ENCODE measurements around the gene TVP23C.

Gene TVP23C

DNA sequence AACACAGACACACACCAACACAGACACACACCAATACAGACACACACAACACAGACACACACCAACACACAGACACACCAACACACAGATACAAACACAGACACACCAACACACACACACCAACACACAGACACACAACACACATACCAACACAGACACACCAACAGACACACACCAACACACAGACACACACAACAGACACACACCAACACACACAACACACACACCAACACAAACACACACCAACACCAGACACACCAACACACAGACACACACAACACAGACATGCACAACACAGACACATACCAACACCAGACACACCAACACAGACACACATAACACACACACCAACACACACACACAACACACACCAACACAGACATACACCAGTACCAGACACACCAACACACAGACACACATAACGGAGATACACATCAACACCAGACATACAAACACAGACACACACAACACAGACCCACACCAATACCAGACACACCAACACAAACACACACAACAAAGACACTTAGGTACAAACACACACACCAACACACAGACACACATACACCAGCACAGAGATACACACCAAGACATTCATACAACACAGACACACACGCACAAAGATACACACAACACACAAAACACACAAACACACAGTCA, 98.1 kb downstream of the TVP23C start:
- DNase-seq (ENCODE audit: low spot score), result no peak

DNA sequence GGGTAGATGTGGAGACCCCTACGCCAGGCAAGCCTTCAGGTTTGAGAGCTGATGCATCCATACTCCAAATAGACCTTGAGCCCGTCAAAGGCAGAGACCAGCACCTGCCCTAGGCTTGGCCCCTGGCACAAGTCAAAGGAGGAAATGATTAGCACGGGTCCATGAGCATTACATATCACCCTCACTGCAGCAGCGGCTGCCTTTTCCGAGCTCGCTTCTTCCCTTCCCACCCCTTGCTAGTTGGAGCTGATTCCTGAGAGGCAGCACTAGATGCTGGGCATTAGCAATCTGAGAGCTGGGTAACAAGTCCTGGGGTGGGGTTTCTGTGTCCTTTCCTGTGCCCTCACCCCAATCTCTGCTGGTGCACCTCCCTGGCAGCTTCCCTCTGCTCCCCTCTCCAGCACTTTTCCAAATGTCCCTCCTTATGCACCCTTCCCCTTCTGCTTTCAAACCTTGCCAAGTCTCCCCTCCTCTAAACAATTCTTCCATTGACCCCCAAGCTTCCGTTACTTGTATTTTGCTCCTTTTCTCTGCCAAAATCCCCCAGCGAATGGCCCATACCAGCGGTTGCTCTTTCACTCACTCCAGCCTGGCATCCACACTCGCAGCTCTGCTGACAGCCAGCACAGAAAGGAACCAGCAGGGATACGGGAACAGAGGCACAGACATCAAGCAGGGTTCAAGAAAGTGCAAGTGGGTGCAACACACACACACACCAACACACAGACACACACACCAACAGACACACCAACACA, 98.9 kb downstream of the TVP23C start:
- peak; percentile 45 for DNase-seq (ENCODE audit: low spot score)

DNA sequence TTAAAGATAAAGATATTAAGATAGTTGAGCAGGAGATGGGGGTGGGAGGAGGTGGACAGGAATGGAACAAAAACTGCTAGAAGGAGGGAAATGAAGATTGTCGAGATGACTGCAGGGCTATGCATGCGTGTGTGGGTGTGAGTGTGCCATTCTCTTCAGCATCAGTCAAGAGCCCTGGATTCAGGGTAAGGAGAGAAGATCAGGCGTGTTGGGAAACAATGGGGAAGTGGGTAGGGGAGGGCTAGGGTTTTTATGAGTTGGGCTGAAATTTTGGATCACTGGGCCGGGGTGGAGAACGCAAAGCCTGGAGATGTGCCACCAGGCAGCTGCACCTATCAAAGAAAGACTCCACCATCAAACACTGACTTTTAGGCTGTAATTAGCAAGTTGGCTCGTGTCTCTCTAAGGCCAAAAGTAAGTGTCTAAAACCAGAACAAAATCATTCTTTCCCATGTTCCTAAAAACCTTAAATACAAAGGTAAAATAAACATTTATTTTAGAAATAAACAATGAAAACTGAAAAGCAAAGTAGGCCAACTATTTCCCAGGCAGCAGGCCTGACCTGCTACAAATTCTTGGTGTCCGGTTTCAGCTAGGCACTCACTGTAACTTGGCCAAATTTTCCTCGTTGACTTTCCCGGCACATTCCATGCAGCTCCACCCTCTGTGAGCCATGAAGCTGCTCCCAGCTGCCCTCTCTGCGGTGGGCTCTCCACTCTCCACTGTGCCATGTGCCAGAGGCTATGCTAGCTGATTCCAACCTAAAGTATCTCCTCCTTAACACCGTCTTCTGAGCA, 100.1 kb downstream of the TVP23C start:
- DNase-seq (ENCODE audit: low spot score), result peak; percentile 63

DNA sequence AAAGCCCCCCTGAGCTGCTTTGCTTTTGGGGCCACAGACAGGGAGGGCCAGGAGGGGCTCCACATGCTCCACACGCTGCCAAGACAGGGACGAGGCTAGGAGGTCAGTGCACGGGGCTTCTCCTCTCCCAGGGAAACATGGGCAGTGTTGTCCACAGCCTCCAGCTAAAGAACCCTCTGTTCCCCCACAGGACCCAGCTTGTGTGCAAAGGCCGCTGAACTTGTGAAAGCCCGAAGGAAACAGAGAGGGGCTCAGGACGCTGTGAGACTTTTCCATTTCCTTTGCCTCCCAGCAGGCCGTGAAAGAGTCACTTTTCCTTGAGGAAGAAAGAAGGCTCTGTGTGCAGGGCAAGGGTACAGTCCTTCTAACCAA, 105.6 kb downstream of the TVP23C start:
- peak; percentile 56 for DNase-seq (ENCODE audit: low spot score)

DNA sequence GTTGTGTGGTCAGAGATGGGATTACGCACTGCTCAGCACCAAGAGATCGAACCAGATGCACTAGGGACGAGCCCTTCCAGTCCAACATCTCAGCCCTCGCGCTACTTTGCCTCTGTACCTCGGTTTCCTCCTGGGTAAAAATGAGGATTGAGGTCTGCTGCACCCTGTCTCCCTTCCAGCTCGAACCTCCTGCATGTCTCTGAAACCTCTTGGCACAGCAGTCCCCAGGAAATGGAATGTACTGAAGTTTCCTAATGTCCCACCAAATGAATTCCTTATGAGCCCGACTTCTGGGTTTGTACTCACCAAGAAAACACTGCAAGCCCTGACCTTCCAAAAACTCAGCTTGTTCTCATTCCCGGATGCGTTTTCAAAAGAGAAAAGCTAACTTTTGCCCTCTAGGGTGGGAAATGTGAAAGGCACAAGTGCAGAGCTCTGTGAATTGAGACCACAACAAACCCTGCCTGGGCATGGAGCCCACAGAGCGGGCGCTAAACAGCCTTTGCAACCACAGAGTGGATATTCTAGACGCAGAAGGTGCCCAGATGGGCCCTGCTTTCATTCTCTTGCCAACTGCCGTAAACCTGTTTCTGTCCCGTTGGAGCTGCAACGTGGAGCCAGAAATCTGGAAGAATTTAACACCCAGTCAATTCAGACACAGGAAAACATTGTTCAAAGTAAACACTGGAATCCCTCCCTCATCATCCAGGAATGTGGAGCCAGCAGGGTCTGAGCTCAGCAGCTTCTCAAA, 106.1 kb downstream of the TVP23C start:
- peak; percentile 86 for DNase-seq (ENCODE audit: low spot score)

DNA sequence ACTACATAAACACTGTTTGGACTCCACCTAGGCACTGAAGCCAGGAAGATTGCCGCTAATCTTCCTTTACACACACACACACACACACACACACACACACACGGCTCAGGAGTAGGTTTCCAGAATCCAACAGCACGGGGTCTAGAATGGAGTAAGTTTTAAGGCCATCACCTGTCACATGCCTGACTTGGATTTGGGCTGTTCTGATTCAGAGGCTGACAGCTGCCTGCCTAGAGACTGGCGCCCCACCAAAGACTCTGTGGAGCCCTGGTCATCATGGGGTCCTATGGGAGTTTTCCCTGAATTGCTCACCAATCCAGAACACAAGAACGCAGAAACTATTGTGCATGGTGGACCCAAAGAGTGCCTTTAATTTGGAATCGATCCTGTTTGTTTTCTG, 106.8 kb downstream of the TVP23C start:
- DNase-seq (ENCODE audit: low spot score), result no peak

DNA sequence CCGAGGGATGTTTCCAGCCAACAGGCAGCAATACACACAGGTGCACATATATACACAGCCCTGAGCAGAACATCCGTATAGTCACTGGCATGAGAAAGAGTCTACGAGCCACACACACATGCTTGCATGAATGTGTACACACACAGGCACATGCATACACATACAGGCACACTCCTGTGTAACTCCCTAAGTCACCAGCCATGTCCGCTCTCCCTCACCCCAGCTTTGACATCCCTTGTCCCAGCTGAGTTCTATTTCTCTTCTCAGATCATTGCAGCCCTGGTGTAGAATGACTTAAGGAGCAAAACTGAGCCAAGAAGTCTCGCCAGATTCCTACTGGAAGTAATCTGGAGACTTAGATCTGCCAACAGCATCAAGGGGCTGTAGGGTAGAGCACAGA, 108.9 kb downstream of the TVP23C start:
- DNase-seq (ENCODE audit: low spot score), result no peak

DNA sequence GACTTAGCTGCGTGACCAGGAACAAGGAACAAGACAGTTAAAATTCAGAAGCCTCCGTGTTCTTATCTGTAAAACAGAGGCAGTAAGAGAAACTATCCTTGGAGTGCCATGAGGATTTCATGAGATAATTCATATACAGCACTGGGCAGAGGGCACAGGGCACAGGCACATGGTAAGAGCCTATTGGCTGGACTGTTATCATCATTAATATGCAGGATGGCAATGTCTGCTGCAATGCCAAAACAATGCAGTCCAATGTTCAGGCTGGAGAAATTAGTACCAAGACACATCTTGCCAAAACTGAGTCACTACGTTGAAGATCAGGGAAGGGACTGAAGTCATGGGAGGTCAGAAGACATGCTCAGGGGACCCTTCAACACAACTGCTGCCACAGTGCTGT, 109.5 kb downstream of the TVP23C start:
- peak; percentile 84 for DNase-seq (ENCODE audit: low spot score)

DNA sequence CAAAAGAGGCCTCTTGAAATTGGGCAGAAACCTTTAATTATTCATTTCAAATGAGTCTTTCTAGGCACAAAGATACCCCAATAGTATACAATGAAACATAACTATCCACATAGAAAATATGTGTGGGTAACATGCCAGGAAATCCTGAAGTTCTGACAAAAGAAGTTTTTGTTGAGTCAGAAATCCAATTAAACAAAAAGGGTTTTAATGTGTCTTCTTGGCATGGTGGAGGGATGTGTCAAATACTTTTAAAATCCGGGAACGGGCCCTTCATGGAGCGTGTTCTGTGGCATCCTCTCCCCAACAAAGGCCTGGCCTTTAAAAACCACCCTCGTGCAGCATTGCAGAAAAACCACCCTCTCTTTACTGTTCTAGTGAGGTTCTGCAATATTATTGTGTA, 110.0 kb downstream of the TVP23C start:
- no peak for DNase-seq (ENCODE audit: low spot score)

DNA sequence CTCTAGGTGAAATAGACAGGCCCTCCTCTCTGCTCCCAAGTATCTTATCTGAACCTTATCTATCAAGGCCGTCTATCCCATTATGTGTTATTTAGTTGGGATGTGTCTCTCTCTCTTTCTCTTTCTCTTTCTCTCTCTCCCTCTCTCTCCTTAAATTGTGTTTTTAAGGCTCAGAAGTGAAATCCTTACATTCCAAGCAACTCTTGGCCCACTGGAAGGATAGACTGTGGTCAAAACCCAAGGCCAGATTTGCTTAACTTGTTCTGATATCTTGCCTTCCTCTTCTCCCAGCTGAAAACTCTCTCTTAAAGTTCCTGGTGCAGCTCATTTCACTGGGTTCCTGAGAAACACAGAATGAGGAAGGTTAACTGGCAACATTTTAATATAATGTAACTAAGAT, 110.5 kb downstream of the TVP23C start:
- DNase-seq (ENCODE audit: low spot score), result no peak

Measured in Ammon's horn (tissue), 1 donor.